Muscle layer of duodenum (tissue), 2 donors: ENCODE results near the gene SOAT2.

ENCODE experiments used
- H3K27ac ChIP-seq: one replicate; pipeline ENCODE4 v1.7.0; 2013; ENCODE audit warnings: mild to moderate bottlenecking, low read length
- H3K27me3 ChIP-seq: one replicate; pipeline ENCODE4 v1.7.0; 2013; ENCODE audit warnings: low read depth, mild to moderate bottlenecking, control low read depth, low read length
- H3K36me3 ChIP-seq, 2 donors: one replicate each; pipeline ENCODE4 v1.7.0; 2013; ENCODE audit warnings: low read length in 2 of 2, control low read depth in 1 of 2, mild to moderate bottlenecking in 1 of 2; ENCODE audit not compliant: insufficient read depth in 2 of 2, control insufficient read depth in 1 of 2
- H3K4me1 ChIP-seq, 2 donors: one replicate each; pipeline ENCODE4 v1.7.0; 2013; ENCODE audit warnings: low read length in 2 of 2, mild to moderate bottlenecking in 2 of 2, control low read depth in 1 of 2, moderate library complexity in 1 of 2; ENCODE audit not compliant: insufficient read depth in 2 of 2, control insufficient read depth in 1 of 2
- H3K4me3 ChIP-seq, 2 donors: one replicate each; pipeline ENCODE4 v1.7.0; 2013; ENCODE audit warnings: low read length in 2 of 2, low read depth in 1 of 2, mild to moderate bottlenecking in 1 of 2
- H3K9me3 ChIP-seq, 2 donors: one replicate each; pipeline ENCODE4 v1.7.0; 2013; ENCODE audit warnings: low read length in 2 of 2, control low read depth in 1 of 2, mild to moderate bottlenecking in 1 of 2; ENCODE audit not compliant: control insufficient read depth in 1 of 2
- donor health status: healthy.

Gene SOAT2

DNA sequence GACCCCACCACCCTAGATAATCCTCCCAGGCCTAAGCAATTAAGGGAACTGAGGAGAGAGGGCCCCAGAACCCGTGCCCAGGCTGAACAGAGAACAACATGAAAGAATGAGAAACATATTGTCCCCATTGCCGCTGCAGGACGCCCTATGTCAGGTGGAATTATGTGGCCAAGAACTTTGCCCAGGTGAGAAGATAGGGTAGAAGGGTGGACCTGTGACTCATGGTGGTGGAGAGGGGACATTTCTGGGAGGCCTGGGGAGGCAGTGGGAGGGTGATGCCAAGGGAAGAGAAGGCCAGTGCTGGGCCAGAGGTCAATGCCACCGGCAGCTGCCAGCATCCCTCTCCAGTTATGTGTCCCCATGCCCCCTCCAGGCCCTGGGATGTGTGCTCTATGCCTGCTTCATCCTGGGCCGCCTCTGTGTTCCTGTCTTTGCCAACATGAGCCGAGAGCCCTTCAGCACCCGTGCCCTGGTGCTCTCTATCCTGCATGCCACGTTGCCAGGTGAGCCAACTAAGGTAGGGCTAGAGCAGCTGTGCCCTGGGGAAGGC is 15.5 kb downstream of the SOAT2 start:
- Histone ChIP-seq H3K4me1 (no peaks in the 10 kb centered on the region), H3K9me3 (no peaks in the 10 kb centered on the region), H3K4me3 (no peak overlapping the region), H3K27me3 (no peaks in the 10 kb centered on the region), H3K27ac (no peak overlapping the region), H3K36me3 (no peaks in the 10 kb centered on the region)

GRCh38 chr12:53120685-53121525 is 17.6 kb downstream of the SOAT2 start:
- Histone ChIP-seq H3K9me3 (no peaks in the 10 kb centered on the region), H3K36me3 (no peaks in the 10 kb centered on the region), H3K4me3 (no peak overlapping the region), H3K27ac (no peak overlapping the region), H3K4me1 (no peaks in the 10 kb centered on the region), H3K27me3 (no peaks in the 10 kb centered on the region)

DNA sequence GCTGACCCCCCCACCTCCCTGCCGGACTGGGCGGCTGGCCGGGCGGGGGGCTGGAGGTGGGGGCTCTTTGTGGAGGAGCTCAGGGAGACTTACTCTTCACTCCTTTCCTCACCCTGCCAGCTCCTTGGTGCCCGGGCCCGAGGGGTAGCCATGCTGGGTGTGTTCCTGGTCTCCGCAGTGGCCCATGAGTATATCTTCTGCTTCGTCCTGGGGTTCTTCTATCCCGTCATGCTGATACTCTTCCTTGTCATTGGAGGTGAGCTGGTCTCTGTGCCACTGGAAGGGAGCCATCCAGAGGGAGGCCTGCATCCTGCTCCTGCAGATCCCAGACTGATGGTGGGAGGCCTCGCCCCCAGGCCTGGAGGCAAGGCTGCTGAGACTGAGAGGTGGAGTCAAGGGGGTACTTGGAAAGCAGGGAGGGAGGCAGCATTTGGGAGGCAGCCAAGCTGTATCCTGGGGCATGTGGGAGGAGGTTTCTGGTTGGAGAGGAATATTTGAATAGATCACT is 19.7 kb downstream of the SOAT2 start:
- Histone ChIP-seq H3K36me3 (no peaks in the 10 kb centered on the region), H3K27ac (no peak overlapping the region)

GRCh38 chr12:53123578-53124351 is 20.5 kb downstream of the SOAT2 start:
- no peak overlapping the region for H3K4me3 ChIP-seq
- no peak overlapping the region for H3K27ac ChIP-seq
- no peaks in the 10 kb centered on the region for H3K36me3 ChIP-seq
- no peaks in the 10 kb centered on the region for H3K27me3 ChIP-seq
- H3K9me3 ChIP-seq, result no peaks in the 10 kb centered on the region
- H3K4me1 ChIP-seq, result no peaks in the 10 kb centered on the region

More for the DNA sequence above, 19.7 kb downstream of the SOAT2 start:
- Histone ChIP-seq H3K4me1 (no peaks in the 10 kb centered on the region), H3K9me3 (no peaks in the 10 kb centered on the region), H3K27me3 (no peaks in the 10 kb centered on the region), H3K4me3 (no peak overlapping the region)

- Histone ChIP-seq H3K27ac (no peak overlapping the region), H3K4me1 (no peaks in the 10 kb centered on the region), H3K36me3 (no peaks in the 10 kb centered on the region), H3K9me3 (no peaks in the 10 kb centered on the region), H3K27me3 (no peaks in the 10 kb centered on the region), H3K4me3 (no peak overlapping the region)
Observed at GRCh38 chr12:53124352-53124723, 21.1 kb downstream of the SOAT2 start.

DNA sequence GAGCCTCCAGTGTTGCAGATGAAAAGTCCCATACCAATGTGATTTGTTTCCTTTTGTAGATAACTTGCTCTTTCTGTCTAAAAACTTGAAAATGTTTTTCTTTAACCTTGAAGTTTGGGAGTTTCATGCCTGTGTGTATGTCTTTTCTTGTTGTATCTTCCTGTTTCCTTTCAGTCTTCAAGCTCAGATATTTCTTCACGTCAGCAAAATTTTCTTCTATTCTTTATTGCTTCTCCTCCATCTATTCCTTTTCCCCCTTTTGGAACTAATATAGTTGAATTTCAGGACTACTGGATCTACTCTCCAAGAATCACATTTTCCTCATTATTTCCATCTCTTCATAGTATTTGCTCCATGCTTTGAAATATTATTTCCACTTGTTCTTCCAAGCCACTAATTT is 23.9 kb downstream of the SOAT2 start:
- no peaks in the 10 kb centered on the region for H3K4me1 ChIP-seq
- H3K27me3 ChIP-seq, result no peaks in the 10 kb centered on the region
- H3K36me3 ChIP-seq, result no peaks in the 10 kb centered on the region
- no peak overlapping the region for H3K27ac ChIP-seq
- H3K4me3 ChIP-seq, result no peak overlapping the region
- H3K9me3 ChIP-seq, result no peaks in the 10 kb centered on the region

DNA sequence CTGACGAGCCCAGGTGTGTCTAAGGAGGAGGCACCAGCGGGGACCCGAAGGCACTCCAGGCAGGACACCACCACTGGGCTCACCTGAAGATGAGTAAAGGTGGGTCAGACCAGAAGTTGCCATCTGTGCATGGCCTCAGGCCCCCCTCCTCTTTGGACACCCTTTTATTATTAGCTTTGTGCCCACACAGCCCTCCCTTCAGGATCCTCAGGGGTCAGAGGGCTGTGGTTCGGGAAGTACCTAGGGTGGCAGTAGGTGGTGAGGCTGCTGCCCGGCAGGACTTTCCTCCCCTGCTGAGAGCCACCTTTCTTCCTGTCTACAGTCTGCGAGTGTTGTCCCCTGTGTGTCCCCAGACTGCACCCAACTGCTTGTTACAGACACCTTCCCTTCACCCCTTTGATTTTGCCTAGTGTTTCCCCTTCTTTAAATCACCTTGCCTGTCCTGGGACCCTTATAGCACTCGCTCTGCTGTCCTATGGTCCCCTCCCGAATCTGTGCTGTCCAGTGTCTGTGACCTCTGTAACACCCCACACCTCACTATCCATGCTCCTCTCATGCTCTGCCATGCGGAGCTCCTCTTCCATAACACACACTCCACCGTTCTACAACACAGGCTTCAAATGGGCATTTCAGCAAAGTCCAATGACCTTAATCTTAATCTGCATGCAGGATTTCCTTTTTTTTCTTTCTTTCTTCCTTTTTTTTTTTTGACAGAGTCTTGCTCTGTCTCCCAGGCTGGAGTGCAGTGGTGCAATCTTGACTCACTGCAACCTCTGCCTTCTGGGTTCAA is 25.7 kb downstream of the SOAT2 start:
- Histone ChIP-seq H3K4me3 (no peak overlapping the region), H3K27me3 (no peaks in the 10 kb centered on the region), H3K27ac (no peak overlapping the region), H3K36me3 (no peaks in the 10 kb centered on the region), H3K4me1 (no peaks in the 10 kb centered on the region), H3K9me3 (no peaks in the 10 kb centered on the region)

GRCh38 chr12:53131844-53132243 is 28.6 kb downstream of the SOAT2 start:
- H3K36me3 ChIP-seq, result no peaks in the 10 kb centered on the region

DNA sequence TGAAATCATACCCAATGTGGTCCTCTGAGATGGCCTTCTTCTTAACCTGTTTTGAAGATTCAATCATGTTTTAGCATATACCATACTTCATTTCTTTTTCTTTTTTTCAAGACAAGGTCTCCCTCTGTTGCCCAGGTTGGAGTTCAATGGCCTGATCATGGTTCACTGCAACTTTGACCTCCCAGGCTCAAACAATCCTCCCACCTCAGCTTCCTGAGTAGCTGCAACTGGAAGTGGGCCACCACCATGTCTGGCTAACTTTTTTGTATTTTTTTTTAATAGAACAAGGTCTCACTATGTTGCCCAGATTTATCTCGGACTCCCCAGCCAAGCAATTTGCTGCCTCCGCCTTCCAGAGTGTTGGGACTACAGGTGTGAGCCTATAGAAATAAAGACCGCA is 30.4 kb downstream of the SOAT2 start:
- H3K4me3 ChIP-seq, result no peak overlapping the region
- peaks cover 0 to 4% of the 10 kb centered on the region in 2 donors for H3K9me3 ChIP-seq
- no peaks in the 10 kb centered on the region for H3K4me1 ChIP-seq
- no peak overlapping the region for H3K27ac ChIP-seq
- H3K27me3 ChIP-seq, result no peaks in the 10 kb centered on the region
- H3K36me3 ChIP-seq, result no peaks in the 10 kb centered on the region

More at GRCh38 chr12:53131844-53132243, 28.6 kb downstream of the SOAT2 start:
- Histone ChIP-seq H3K9me3 (peaks cover 0 to under 1% of the 10 kb centered on the region in 2 donors), H3K27ac (no peak overlapping the region), H3K4me3 (no peak overlapping the region), H3K27me3 (no peaks in the 10 kb centered on the region), H3K4me1 (no peaks in the 10 kb centered on the region)

DNA sequence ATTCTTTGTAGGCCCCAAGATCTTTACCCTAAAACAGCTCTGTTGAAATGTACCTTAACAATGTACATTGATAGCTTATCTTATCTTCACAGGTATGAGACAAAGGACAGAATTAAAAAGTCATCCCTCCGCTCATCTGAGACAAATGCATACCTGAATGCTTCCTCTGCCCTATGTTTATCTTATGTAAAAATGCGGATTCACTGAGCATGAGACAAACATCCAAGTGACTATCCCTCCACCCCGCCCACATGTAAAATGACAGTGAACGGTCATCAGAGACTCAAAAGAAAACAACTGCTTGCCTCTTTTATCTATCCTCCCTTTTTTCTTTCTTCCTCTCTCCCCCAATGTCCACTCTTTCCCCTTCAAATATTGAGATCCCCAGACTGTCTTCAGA is 40.1 kb downstream of the SOAT2 start:
- Histone ChIP-seq H3K27ac (no peak overlapping the region), H3K27me3 (no peaks in the 10 kb centered on the region), H3K36me3 (no peaks in the 10 kb centered on the region), H3K4me3 (no peak overlapping the region), H3K4me1 (no peaks in the 10 kb centered on the region), H3K9me3 (peaks cover 0 to 2% of the 10 kb centered on the region in 2 donors)
